ENCODE data around the gene USP48. TPM values are rescaled to one million over a fixed set of nuclear protein-coding genes. Genes with fewer than 3 reads are reported as not detected.

USP48 gene
- total and polyA plus RNA-seq, 2 of the 8 experiments (the other 6 are each of a cell fraction or from before 2014, with no cell fraction given): 12.8 to 83.5 TPM

- TF ChIP-seq CHD7 (IDR thresholded peaks at IDR 0.05; ENCODE audit: insufficient replicate concordance, low read length) (no peak), CTBP2 (IDR thresholded peaks at IDR 0.05; ENCODE audit: borderline replicate concordance, insufficient read depth, insufficient read length, low read length) (no peak), HDAC6 (IDR thresholded peaks at IDR 0.05; ENCODE audit: low read depth, low read length) (no peak), JUND (IDR thresholded peaks at IDR 0.05; ENCODE audit: low read length) (no peak), CHD2 (IDR thresholded peaks at IDR 0.05; ENCODE audit: low read length) (no peak), BRCA1 (IDR thresholded peaks at IDR 0.05; ENCODE audit: low read depth, low read length) (no peak), NANOG (IDR thresholded peaks at IDR 0.05; ENCODE audit: insufficient read depth, low read depth, low read length, poor library complexity, severe bottlenecking) (no peak), RNF2 (IDR thresholded peaks at IDR 0.05; ENCODE audit: borderline replicate concordance, low read depth, low read length, missing control alignments, poor library complexity, severe bottlenecking) (no peak), TCF12 (IDR thresholded peaks at IDR 0.05; ENCODE audit: low read depth, low read length) (no peak), RBBP5 (IDR thresholded peaks at IDR 0.05; ENCODE audit: borderline replicate concordance, low read depth, low read length) (no peak)
Measured at GRCh38 chr1:21633992-21634805, 148.8 kb downstream of the USP48 start (continued).
